GM23338 (cell line): Measurements from ENCODE around the gene ANKRD22. TPM values are rescaled to one million over a fixed set of nuclear protein-coding genes. Genes with fewer than 3 reads are reported as not detected.

Experiments used
- CREB1 ChIP-seq: fragments of 250-450 bp; sonication (Bioruptor Pico); IDR thresholded peaks from 2 replicates; pipeline ENCODE4 v1.5.0; 2020; ENCODE audit warnings: low read depth, mild to moderate bottlenecking, moderate library complexity
- EZH2 ChIP-seq: fragments of 200-600 bp; sonication (generic); IDR thresholded peaks from one replicate; pipeline ENCODE4 v1.8.0; 2017; ENCODE audit warnings: antibody characterized with exemption, mild to moderate bottlenecking, low read depth; ENCODE audit not compliant: unreplicated experiment
- JUNB ChIP-seq: IDR thresholded peaks from one replicate; pipeline ENCODE4 v1.6.1; 2016; ENCODE audit warnings: antibody characterized with exemption; ENCODE audit not compliant: unreplicated experiment
- NANOG ChIP-seq: IDR thresholded peaks from 2 replicates; pipeline ENCODE4 v1.6.1; 2016; ENCODE audit warnings: antibody characterized with exemption, borderline replicate concordance
- POLR2AphosphoS5 ChIP-seq: IDR thresholded peaks from 2 replicates; pipeline ENCODE4 v1.6.1; 2016; ENCODE audit warnings: antibody characterized with exemption, low read depth
- STAT1 ChIP-seq: IDR thresholded peaks from one replicate; pipeline ENCODE4 v1.6.1; 2016; ENCODE audit warnings: antibody characterized with exemption; ENCODE audit not compliant: unreplicated experiment
- ZNF114 ChIP-seq: fragments of 250-450 bp; sonication (Bioruptor Pico); IDR thresholded peaks from 2 replicates; pipeline ENCODE4 v1.5.0; 2020; ENCODE audit warnings: mild to moderate bottlenecking, moderate library complexity
- ZNF331 ChIP-seq: fragments of 250-450 bp; sonication (Bioruptor Pico); IDR thresholded peaks from 2 replicates; pipeline ENCODE4 v1.5.0; 2020; ENCODE audit warnings: low read depth, mild to moderate bottlenecking, moderate library complexity
- polyA plus RNA-seq: library from polyadenylated mRNA; unstranded; fragments of >200 nt; fragmentation: Nextera tagmentation; extraction: Ambion mirVana; gene quantifications from 2 replicates; pipeline ENCODE4 v1.2.1, GENCODE V29; 2016
- total RNA-seq: library from RNA; depleted of rRNA; stranded (reverse); fragments of >200 nt; shearing (Covaris generic); gene quantifications from 2 replicates; pipeline ENCODE4 v1.2.3, GENCODE V29; 2014
- TF ChIP-seq, protein P1 (sequence below): fragments of 250-450 bp; sonication (Bioruptor Pico); IDR thresholded peaks from 2 replicates; pipeline ENCODE4 v1.5.0; 2020; ENCODE audit warnings: mild to moderate bottlenecking, moderate library complexity
- TF ChIP-seq, protein P2 (sequence below), 2 experiments: fragments of 200-600 bp in 1 of 2; sonication (generic) in 1 of 2; conservative IDR thresholded peaks; 2 replicates each; pipeline versions ENCODE4 v1.5.1 to v1.6.1; 2016 to 2017; ENCODE audit warnings: antibody characterized with exemption in 2 of 2, low read depth in 2 of 2, mild to moderate bottlenecking in 2 of 2, moderate library complexity in 1 of 2
- TF ChIP-seq, protein P3 (sequence below): IDR thresholded peaks from 2 replicates; pipeline ENCODE4 v1.6.1; 2016; ENCODE audit warnings: antibody characterized with exemption

Gene ANKRD22
- total and polyA plus RNA-seq, 2 experiments from 2014 or later = not detected

GRCh38 chr10:88896994-88897853, 45.6 kb upstream of the ANKRD22 start (continued):
- TF ChIP-seq, protein P1, sequence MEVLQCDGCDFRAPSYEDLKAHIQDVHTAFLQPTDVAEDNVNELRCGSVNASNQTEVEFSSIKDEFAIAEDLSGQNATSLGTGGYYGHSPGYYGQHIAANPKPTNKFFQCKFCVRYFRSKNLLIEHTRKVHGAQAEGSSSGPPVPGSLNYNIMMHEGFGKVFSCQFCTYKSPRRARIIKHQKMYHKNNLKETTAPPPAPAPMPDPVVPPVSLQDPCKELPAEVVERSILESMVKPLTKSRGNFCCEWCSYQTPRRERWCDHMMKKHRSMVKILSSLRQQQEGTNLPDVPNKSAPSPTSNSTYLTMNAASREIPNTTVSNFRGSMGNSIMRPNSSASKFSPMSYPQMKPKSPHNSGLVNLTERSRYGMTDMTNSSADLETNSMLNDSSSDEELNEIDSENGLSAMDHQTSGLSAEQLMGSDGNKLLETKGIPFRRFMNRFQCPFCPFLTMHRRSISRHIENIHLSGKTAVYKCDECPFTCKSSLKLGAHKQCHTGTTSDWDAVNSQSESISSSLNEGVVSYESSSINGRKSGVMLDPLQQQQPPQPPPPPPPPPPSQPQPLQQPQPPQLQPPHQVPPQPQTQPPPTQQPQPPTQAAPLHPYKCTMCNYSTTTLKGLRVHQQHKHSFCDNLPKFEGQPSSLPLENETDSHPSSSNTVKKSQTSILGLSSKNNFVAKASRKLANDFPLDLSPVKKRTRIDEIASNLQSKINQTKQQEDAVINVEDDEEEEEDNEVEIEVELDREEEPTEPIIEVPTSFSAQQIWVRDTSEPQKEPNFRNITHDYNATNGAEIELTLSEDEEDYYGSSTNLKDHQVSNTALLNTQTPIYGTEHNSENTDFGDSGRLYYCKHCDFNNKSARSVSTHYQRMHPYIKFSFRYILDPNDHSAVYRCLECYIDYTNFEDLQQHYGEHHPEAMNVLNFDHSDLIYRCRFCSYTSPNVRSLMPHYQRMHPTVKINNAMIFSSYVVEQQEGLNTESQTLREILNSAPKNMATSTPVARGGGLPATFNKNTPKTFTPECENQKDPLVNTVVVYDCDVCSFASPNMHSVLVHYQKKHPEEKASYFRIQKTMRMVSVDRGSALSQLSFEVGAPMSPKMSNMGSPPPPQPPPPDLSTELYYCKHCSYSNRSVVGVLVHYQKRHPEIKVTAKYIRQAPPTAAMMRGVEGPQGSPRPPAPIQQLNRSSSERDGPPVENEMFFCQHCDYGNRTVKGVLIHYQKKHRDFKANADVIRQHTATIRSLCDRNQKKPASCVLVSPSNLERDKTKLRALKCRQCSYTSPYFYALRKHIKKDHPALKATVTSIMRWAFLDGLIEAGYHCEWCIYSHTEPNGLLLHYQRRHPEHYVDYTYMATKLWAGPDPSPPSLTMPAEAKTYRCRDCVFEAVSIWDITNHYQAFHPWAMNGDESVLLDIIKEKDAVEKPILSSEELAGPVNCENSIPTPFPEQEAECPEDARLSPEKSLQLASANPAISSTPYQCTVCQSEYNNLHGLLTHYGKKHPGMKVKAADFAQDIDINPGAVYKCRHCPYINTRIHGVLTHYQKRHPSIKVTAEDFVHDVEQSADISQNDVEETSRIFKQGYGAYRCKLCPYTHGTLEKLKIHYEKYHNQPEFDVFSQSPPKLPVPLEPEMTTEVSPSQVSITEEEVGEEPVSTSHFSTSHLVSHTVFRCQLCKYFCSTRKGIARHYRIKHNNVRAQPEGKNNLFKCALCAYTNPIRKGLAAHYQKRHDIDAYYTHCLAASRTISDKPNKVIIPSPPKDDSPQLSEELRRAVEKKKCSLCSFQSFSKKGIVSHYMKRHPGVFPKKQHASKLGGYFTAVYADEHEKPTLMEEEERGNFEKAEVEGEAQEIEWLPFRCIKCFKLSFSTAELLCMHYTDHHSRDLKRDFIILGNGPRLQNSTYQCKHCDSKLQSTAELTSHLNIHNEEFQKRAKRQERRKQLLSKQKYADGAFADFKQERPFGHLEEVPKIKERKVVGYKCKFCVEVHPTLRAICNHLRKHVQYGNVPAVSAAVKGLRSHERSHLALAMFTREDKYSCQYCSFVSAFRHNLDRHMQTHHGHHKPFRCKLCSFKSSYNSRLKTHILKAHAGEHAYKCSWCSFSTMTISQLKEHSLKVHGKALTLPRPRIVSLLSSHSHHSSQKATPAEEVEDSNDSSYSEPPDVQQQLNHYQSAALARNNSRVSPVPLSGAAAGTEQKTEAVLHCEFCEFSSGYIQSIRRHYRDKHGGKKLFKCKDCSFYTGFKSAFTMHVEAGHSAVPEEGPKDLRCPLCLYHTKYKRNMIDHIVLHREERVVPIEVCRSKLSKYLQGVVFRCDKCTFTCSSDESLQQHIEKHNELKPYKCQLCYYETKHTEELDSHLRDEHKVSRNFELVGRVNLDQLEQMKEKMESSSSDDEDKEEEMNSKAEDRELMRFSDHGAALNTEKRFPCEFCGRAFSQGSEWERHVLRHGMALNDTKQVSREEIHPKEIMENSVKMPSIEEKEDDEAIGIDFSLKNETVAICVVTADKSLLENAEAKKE (CRISPR knock-in tag) = no peak
- TF ChIP-seq ZNF331 (CRISPR knock-in tag) = no peak
- TF ChIP-seq NANOG = no peak
- no peak for TF ChIP-seq EZH2
- no peak for TF ChIP-seq JUNB
- TF ChIP-seq STAT1 = no peak
- TF ChIP-seq, protein P2, sequence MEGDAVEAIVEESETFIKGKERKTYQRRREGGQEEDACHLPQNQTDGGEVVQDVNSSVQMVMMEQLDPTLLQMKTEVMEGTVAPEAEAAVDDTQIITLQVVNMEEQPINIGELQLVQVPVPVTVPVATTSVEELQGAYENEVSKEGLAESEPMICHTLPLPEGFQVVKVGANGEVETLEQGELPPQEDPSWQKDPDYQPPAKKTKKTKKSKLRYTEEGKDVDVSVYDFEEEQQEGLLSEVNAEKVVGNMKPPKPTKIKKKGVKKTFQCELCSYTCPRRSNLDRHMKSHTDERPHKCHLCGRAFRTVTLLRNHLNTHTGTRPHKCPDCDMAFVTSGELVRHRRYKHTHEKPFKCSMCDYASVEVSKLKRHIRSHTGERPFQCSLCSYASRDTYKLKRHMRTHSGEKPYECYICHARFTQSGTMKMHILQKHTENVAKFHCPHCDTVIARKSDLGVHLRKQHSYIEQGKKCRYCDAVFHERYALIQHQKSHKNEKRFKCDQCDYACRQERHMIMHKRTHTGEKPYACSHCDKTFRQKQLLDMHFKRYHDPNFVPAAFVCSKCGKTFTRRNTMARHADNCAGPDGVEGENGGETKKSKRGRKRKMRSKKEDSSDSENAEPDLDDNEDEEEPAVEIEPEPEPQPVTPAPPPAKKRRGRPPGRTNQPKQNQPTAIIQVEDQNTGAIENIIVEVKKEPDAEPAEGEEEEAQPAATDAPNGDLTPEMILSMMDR (conservative IDR thresholded peaks at IDR 0.05; ENCODE audit: low read depth in 2 of 2) = no peak
- no peak for TF ChIP-seq ZNF114 (CRISPR knock-in tag)
- TF ChIP-seq POLR2AphosphoS5 = no peak
- no peak for TF ChIP-seq CREB1 (CRISPR knock-in tag)
- TF ChIP-seq, protein P3, sequence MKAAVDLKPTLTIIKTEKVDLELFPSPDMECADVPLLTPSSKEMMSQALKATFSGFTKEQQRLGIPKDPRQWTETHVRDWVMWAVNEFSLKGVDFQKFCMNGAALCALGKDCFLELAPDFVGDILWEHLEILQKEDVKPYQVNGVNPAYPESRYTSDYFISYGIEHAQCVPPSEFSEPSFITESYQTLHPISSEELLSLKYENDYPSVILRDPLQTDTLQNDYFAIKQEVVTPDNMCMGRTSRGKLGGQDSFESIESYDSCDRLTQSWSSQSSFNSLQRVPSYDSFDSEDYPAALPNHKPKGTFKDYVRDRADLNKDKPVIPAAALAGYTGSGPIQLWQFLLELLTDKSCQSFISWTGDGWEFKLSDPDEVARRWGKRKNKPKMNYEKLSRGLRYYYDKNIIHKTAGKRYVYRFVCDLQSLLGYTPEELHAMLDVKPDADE = no peak
